GM12878 (cell line): ENCODE results near the gene MRPS21. TPM values are rescaled to one million over a fixed set of nuclear protein-coding genes. Genes with fewer than 3 reads are reported as not detected.

Source experiments
- ATAC-seq: fragments of 200-7000 bp; cut with Tn5 transposase; 3 replicates; pipeline ENCODE4 v1.9.1; 2020; ENCODE audit warnings: mild to moderate bottlenecking, moderate library complexity
- BruUV-seq: library from RNA; stranded (reverse); fragments of 400-500 nt; replicated peaks from 2 replicates; lab custom pipeline; 2021; lab: Mats Ljungman, UMichigan
- CTCF ChIA-PET: fragments of 300-600 bp; sonication (Branson Sonifier 250); formaldehyde crosslinking; extraction: SDS; loops from one replicate; lab custom pipeline; 2021; ENCODE audit warnings: inconsistent platforms; lab: Yijun Ruan, JAX
- POLR2A ChIA-PET: fragments of 350-600 bp; formaldehyde crosslinking; extraction: SDS; loops from one replicate; lab custom pipeline; 2021; ENCODE audit warnings: inconsistent platforms; lab: Charles Lee
- RAD21 ChIA-PET: fragments of 300-600 bp; sonication (Branson Sonifier 250); formaldehyde crosslinking; loops from one replicate; lab custom pipeline; 2023; ENCODE audit warnings: antibody characterized with exemption; ENCODE audit not compliant: unreplicated experiment; lab: Charles Lee
- SMC1A ChIA-PET: fragments of 300-600 bp; sonication (Branson Sonifier 250); formaldehyde crosslinking; loops from one replicate; lab custom pipeline; 2023; ENCODE audit not compliant: unreplicated experiment, uncharacterized antibody; lab: Charles Lee
- DNase-seq: peaks from one replicate; pipeline ENCODE4 v3.0.0-alpha.2; 2011; ENCODE audit warnings: low read depth, low spot score
- FAIRE-seq: peaks from 3 replicates; lab custom pipeline; 2011; peaks lifted over from hg19 to GRCh38; lab: Jason Lieb, UNC
- H2AFZ ChIP-seq: 2 replicates; pipeline ENCODE4 v1.6.0; 2011; ENCODE audit warnings: low read depth, low read length, control low read depth; ENCODE audit not compliant: control insufficient read depth
- H3K27ac ChIP-seq: 2 replicates; pipeline ENCODE4 v1.5.1; 2011; ENCODE audit warnings: control low read depth; ENCODE audit not compliant: control insufficient read depth, insufficient read depth
- H3K27me3 ChIP-seq, 2 experiments: replicated peaks in 1 of 2; 2 replicates each; pipeline versions ENCODE4 v1.6.0 to v1.6.1; 2011; ENCODE audit warnings: low read length in 1 of 2; ENCODE audit not compliant: control insufficient read depth in 2 of 2, insufficient read depth in 2 of 2
- H3K36me3 ChIP-seq, 2 experiments: 2 replicates each; pipeline ENCODE4 v1.5.1; 2011; ENCODE audit warnings: low read length in 1 of 2; ENCODE audit not compliant: control insufficient read depth in 2 of 2, insufficient read depth in 2 of 2
- H3K4me1 ChIP-seq: 2 replicates; pipeline ENCODE4 v1.6.1; 2011; ENCODE audit warnings: mild to moderate bottlenecking, low read length, moderate library complexity, mixed read lengths; ENCODE audit not compliant: control insufficient read depth, insufficient read depth
- H3K4me2 ChIP-seq: 2 replicates; pipeline ENCODE4 v1.6.0; 2011; ENCODE audit warnings: control low read depth; ENCODE audit not compliant: control insufficient read depth, insufficient read depth
- H3K4me3 ChIP-seq: fragments of 200-600 bp; sonication (generic); 2 replicates; pipeline ENCODE4 v1.5.1; 2016
- H3K79me2 ChIP-seq: 2 replicates; pipeline ENCODE4 v1.6.0; 2011; ENCODE audit warnings: low read length; ENCODE audit not compliant: control insufficient read depth, insufficient read depth
- H3K9ac ChIP-seq: 2 replicates; pipeline ENCODE4 v1.8.0; 2011; ENCODE audit warnings: low read length, control low read depth, mixed read lengths; ENCODE audit not compliant: control insufficient read depth, insufficient read depth
- H3K9me3 ChIP-seq: replicated peaks from 3 replicates; pipeline ENCODE4 v1.5.1; 2011; ENCODE audit warnings: mild to moderate bottlenecking, low read length; ENCODE audit not compliant: control insufficient read depth, insufficient read depth
- H4K20me1 ChIP-seq: 2 replicates; pipeline ENCODE4 v1.6.0; 2011; ENCODE audit not compliant: control insufficient read depth, insufficient read depth
- CEBPB ChIP-seq, 2 experiments: fragments of 150-350 bp in 1 of 2; IDR thresholded peaks; 2 replicates each; pipeline ENCODE4 v1.6.1; 2012 to 2014; ENCODE audit warnings: low read depth in 2 of 2, low read length in 2 of 2, borderline replicate concordance in 1 of 2, inconsistent platforms in 1 of 2
- IKZF1 ChIP-seq: fragments of 450-650 bp; conservative IDR thresholded peaks from 2 replicates; pipeline ENCODE4 v1.6.1; 2017; ENCODE audit warnings: antibody characterized with exemption, mild to moderate bottlenecking
- IKZF2 ChIP-seq, 2 experiments: fragments of 450-650 bp; IDR thresholded peaks; 2 replicates each; pipeline ENCODE4 v1.6.1; 2017; ENCODE audit warnings: mild to moderate bottlenecking in 2 of 2, moderate library complexity in 2 of 2
- MTA3 ChIP-seq: IDR thresholded peaks from 2 replicates; pipeline ENCODE4 v1.6.1; 2012; ENCODE audit warnings: low read length, inconsistent platforms, borderline replicate concordance
- PAX8 ChIP-seq: fragments of 450-650 bp; IDR thresholded peaks from 2 replicates; pipeline ENCODE4 v1.6.1; 2017; ENCODE audit warnings: mild to moderate bottlenecking, moderate library complexity
- PML ChIP-seq: IDR thresholded peaks from 2 replicates; pipeline ENCODE4 v1.6.1; 2012; ENCODE audit warnings: low read length, inconsistent platforms
- POLR2AphosphoS2 ChIP-seq: IDR thresholded peaks from 2 replicates; pipeline ENCODE4 v1.6.1; 2011; ENCODE audit warnings: low read depth, mild to moderate bottlenecking, low read length, improper control_type of control experiment, moderate library complexity
- PRDM15 ChIP-seq: fragments of 450-650 bp; formaldehyde crosslinking; IDR thresholded peaks from 2 replicates; pipeline ENCODE4 v1.4.0; 2020; ENCODE audit warnings: mild to moderate bottlenecking, moderate library complexity
- SIX5 ChIP-seq: IDR thresholded peaks from 2 replicates; pipeline ENCODE4 v1.6.1; 2011; ENCODE audit warnings: mild to moderate bottlenecking, low read depth, low read length, moderate library complexity; ENCODE audit not compliant: severe bottlenecking
- SREBF2 ChIP-seq: IDR thresholded peaks from 2 replicates; pipeline ENCODE4 v1.6.1; 2012; ENCODE audit warnings: mild to moderate bottlenecking, low read length
- TCF7 ChIP-seq: IDR thresholded peaks from 2 replicates; pipeline ENCODE4 v1.6.1; 2014; ENCODE audit warnings: antibody characterized with exemption, borderline replicate concordance
- ZBTB33 ChIP-seq: fragments of 450-650 bp; IDR thresholded peaks from 2 replicates; pipeline ENCODE4 v1.6.1; 2017; ENCODE audit warnings: mild to moderate bottlenecking
- ZNF207 ChIP-seq: fragments of 450-650 bp; IDR thresholded peaks from 2 replicates; pipeline ENCODE4 v1.6.1; 2014; ENCODE audit warnings: antibody characterized with exemption, mild to moderate bottlenecking, borderline replicate concordance
- ZNF24 ChIP-seq: fragments of 450-650 bp; IDR thresholded peaks from 2 replicates; pipeline ENCODE4 v1.6.1; 2017; ENCODE audit warnings: antibody characterized with exemption, mild to moderate bottlenecking
- ZNF384 ChIP-seq: IDR thresholded peaks from 2 replicates; pipeline ENCODE4 v1.6.1; 2012; ENCODE audit warnings: low read depth, mild to moderate bottlenecking, low read length, improper control_type of control experiment, borderline replicate concordance
- WGBS: methylation state at CpG from one replicate; pipeline ENCODE4 v1.1.6; 2016; ENCODE audit warnings: low lambda C conversion rate; ENCODE audit not compliant: insufficient replicate concordance, insufficient coverage; ENCODE audit errors: missing lambda C conversion rate; 5-methylcytosine and 5-hydroxymethylcytosine counted together
- in situ Hi-C: fragments of 300-500 bp; cut with MboI; formaldehyde crosslinking; loops from 9 replicates; pipeline ENCODE4 v1.14.3; 2018; ENCODE audit warnings: mixed read lengths
- intact Hi-C: fragments of 100-400 bp; cut with micrococcal nuclease; formaldehyde crosslinking; loops from one replicate; pipeline ENCODE4 v1.14.2; 2022; ENCODE audit not compliant: unreplicated experiment
- polyA plus RNA-seq, 11 experiments: library from polyadenylated mRNA; depleted of rRNA in 4 of 11; unstranded in 6 of 11; stranded (reverse) in 5 of 11; fragments of >200 nt; fragmentation: Nextera tagmentation in 4 of 11; fragmentation: Illumina TruSeq in 1 of 11; extraction: Ambion mirVana in 4 of 11; extraction: Trizol in 1 of 11; gene quantifications; 1 replicate in 1 of 11; 2 replicates in 10 of 11; pipeline versions ENCODE4 v1.2.1 to v1.2.3, GENCODE V29; 2011 to 2016; ENCODE audit warnings: inconsistent platforms in 2 of 11, missing spikeins in 2 of 11, low read depth in 1 of 11
- total RNA-seq, 4 experiments: library from RNA; depleted of rRNA in 3 of 4; stranded (reverse); fragments of >200 nt in 3 of 4; fragmentation: Illumina TruSeq in 1 of 4; extraction: Trizol in 1 of 4; gene quantifications; 2 replicates each; pipeline versions ENCODE4 v1.2.1 to v1.2.3, GENCODE V29; 2013 to 2021

The MRPS21 gene
- total and polyA plus RNA-seq, 10 of the 15 experiments (the other 5 are each of a cell fraction or from before 2014, with no cell fraction given), result 69.4 to 275 (median 103) TPM

GRCh38 chr1:150283260-150283659 is 10.4 kb upstream of the MRPS21 start (continued):
- TF ChIP-seq ZNF384 (no peak), IKZF1 (no peak), CEBPB (IDR thresholded peaks at IDR 0.05; ENCODE audit: borderline replicate concordance in 1 of 2, low read depth in 2 of 2, low read length in 2 of 2) (no peak), POLR2AphosphoS2 (no peak), ZNF207 (no peak)
- TF ChIP-seq, all 136 proteins: peak for 0

- no TSS peak for BruUV-seq
- CTCF ChIA-PET, result interaction anchor here (0.6 to 2.2 kb wide), 2 partner anchors 33 to 69 kb away, joined by 3 to 14 read pairs; no protein-coding TSS in a partner anchor
- no peak overlapping the region for H3K4me2 ChIP-seq
- no peak for TF ChIP-seq PAX8
- no peak for TF ChIP-seq ZNF24
- TF ChIP-seq PML, result no peak
- TF ChIP-seq IKZF2 (IDR thresholded peaks at IDR 0.05), result no peak
- no peak for TF ChIP-seq MTA3
- TF ChIP-seq SREBF2, result no peak
- TF ChIP-seq ZBTB33, result no peak
- TF ChIP-seq TCF7, result no peak
- no peak for TF ChIP-seq PRDM15
- no peak for TF ChIP-seq SIX5
Measured at GRCh38 chr1:150288382-150288781, 5.3 kb upstream of the MRPS21 start.

More at GRCh38 chr1:150288382-150288781, 5.3 kb upstream of the MRPS21 start:
- Histone ChIP-seq H3K79me2 (no peaks in the 10 kb centered on the region), H3K27ac (no peak overlapping the region), H3K9ac (no peak overlapping the region), H3K4me3 (no peak overlapping the region), H3K27me3 (no peaks in the 10 kb centered on the region), H3K36me3 (no peaks in the 10 kb centered on the region), H3K4me1 (no peaks in the 10 kb centered on the region), H2AFZ (no peak overlapping the region), H3K9me3 (no peaks in the 10 kb centered on the region), H4K20me1 (no peaks in the 10 kb centered on the region)
- ATAC-seq (no peak), FAIRE-seq (no peak), DNase-seq (no peak)
- POLR2A ChIA-PET, result interaction anchor here (0.6 kb wide), 1 partner anchor 32 kb away, joined by 3 read pairs; no protein-coding TSS in a partner anchor
- SMC1A ChIA-PET, result no interaction called here
- intact Hi-C loops (no loop called here), in situ Hi-C loops (no loop called here)
- WGBS, result 38% methylated on average over 1 of the region's 1 CpG
- RAD21 ChIA-PET, result interaction anchor here (0.6 to 0.8 kb wide), 2 partner anchors 32 to 241 kb away, joined by 3 read pairs; no protein-coding TSS in a partner anchor
